Body of pancreas (tissue), 4 donors: ENCODE measurements around the gene SSNA1.

Experiments
- POLR2A ChIP-seq, 3 donors: fragments of 450-650 bp; IDR thresholded peaks; one replicate each; pipeline ENCODE4 v1.6.1; 2016; ENCODE audit warnings: antibody characterized with exemption in 3 of 3, mild to moderate bottlenecking in 2 of 3
- TF ChIP-seq, protein P1 (sequence below), 7 experiments: fragments of 450-650 bp in 4 of 7; fragments of 200-600 bp in 3 of 7; sonication (generic) in 3 of 7; IDR thresholded peaks; one replicate each; pipeline ENCODE4 v1.5.1; 2016 to 2019; ENCODE audit warnings: antibody characterized with exemption in 7 of 7

DNA sequence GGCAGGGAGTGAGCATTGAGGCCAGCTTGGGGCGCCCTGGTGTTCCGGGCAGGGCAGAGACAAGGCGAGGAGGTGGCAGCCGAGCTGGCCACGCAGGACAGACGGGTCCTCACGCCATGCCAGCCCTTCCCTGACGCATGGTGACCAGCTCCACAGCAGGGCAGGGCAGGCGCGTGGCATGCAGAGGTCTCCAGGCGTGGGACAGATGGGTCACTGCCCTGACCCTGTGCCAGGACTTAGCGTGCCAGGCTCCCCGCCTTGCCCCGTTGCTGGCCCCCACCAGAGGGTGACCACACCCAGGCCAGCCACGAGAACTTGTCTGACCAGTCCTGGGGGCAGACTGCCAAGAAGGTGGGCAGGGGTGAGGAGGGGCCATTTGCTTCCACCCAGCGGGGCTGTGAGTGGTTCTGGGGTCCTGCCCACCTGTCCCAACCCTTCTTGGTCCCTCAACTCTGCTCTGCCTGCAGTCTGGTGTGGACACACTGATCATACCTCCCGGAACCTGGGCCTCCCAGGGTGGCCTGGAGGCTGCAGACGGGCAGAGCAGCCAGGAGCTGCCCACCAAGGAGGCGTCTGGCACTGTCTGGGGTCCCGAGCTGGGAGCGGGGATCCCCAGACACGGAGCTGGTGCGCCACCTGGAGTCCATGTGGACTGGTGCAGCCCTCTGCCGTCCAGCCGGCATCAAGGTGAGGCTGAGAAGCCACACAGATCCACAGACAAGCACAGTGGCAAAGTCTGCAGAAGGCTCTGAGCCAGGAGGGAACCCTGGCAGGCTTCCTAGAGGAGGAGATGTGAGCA is 38.8 kb downstream of the SSNA1 start, which contains the start of gene RNF224:
- TF ChIP-seq, protein P1, sequence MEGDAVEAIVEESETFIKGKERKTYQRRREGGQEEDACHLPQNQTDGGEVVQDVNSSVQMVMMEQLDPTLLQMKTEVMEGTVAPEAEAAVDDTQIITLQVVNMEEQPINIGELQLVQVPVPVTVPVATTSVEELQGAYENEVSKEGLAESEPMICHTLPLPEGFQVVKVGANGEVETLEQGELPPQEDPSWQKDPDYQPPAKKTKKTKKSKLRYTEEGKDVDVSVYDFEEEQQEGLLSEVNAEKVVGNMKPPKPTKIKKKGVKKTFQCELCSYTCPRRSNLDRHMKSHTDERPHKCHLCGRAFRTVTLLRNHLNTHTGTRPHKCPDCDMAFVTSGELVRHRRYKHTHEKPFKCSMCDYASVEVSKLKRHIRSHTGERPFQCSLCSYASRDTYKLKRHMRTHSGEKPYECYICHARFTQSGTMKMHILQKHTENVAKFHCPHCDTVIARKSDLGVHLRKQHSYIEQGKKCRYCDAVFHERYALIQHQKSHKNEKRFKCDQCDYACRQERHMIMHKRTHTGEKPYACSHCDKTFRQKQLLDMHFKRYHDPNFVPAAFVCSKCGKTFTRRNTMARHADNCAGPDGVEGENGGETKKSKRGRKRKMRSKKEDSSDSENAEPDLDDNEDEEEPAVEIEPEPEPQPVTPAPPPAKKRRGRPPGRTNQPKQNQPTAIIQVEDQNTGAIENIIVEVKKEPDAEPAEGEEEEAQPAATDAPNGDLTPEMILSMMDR (IDR thresholded peaks at IDR 0.05) = peak; percentile 87 to 98 (median 97)
- no peak for TF ChIP-seq POLR2A (IDR thresholded peaks at IDR 0.05)
